Stimulated activated naive B cell treated with anti-CD40 and anti-IgM and Interleukin-4, amounts not matched to agents 10 μg/mL and 1 μg/mL and 100 μg/mL, for 72 hours (primary cell): ENCODE results near the gene TBX4.
"Not testable (repeated sequence)": the region's sequence is repeated elsewhere in the genome, so short reads cannot be mapped to it uniquely, and the experiment has no call there.

Experiments
- ATAC-seq, 2 donors: fragments of 150-1000 bp; cut with Tn5 transposase; replicated peaks; 2 replicates each; pipeline ENCODE4 v1.10.0; 2021; ENCODE audit warnings: moderate library complexity in 1 of 2
- DNase-seq: peaks from one replicate; pipeline ENCODE4 v3.0.0; 2021
- H3K27ac Mint-ChIP-seq: one replicate; pipeline ENCODE4 v1.8.0; 2022; ENCODE audit warnings: mild to moderate bottlenecking, mixed read lengths
- H3K27me3 Mint-ChIP-seq, 2 donors: one replicate each; pipeline ENCODE4 v1.8.0; 2022; ENCODE audit warnings: mixed read lengths in 2 of 2
- H3K36me3 Mint-ChIP-seq, 2 donors: one replicate each; pipeline ENCODE4 v1.8.0; 2022; ENCODE audit warnings: mixed read lengths in 2 of 2, mild to moderate bottlenecking in 1 of 2
- H3K4me1 Mint-ChIP-seq, 2 donors: one replicate each; pipeline ENCODE4 v1.8.0; 2022; ENCODE audit warnings: mixed read lengths in 2 of 2, mild to moderate bottlenecking in 1 of 2
- H3K4me3 Mint-ChIP-seq, 2 donors: one replicate each; pipeline ENCODE4 v1.8.0; 2022; ENCODE audit warnings: mild to moderate bottlenecking in 2 of 2, mixed read lengths in 2 of 2, moderate library complexity in 1 of 2
- H3K9me3 Mint-ChIP-seq, 2 donors: one replicate each; pipeline ENCODE4 v1.8.0; 2022; ENCODE audit warnings: mixed read lengths in 2 of 2, mild to moderate bottlenecking in 1 of 2

TBX4 gene

DNA sequence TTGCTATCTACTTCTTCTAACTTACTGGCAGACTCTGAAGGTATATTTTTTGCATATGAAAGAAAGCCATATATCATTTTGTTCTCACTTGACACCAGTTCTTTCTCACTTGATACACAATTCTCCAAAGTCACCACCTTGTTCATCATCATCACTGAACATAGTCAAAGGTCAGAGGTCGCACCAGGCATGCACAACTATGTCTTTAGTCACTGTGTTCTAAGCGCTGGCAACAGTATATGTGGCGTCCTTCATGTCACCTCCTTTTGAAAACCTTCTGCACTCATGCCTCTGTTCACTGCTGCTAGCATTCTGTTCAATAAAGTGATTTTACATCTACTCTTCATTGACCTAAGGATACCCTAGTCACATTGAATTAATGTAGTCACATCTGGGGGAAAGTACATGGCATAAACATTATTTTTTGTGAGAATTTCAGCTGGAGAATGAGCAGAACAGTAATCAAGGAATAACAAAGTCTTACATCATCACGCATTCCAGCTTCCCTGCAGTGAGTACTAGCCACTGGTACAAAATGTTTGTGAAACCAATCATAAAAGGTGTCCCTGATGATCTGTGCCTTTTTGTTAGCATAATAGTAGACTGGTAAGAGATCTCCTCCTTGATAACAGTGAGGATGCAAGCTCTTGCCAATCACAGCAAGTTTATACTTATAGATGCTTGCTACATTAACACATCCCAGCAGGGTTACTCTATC lies 20.5 kb upstream of the TBX4 start:
- Mint-ChIP-seq H3K27ac (no peak overlapping the region), H3K36me3 (no peaks in the 10 kb centered on the region), H3K4me3 (no peak overlapping the region), H3K4me1 (no peaks in the 10 kb centered on the region), H3K9me3 (peaks cover 0 to 11% of the 10 kb centered on the region in 2 donors), H3K27me3 (peaks cover 32 to 37% of the 10 kb centered on the region in 2 donors)
- ATAC-seq (no peak), DNase-seq (no peak)

GRCh38 chr17:61436273-61436672 lies 15.9 kb upstream of the TBX4 start:
- H3K27me3 Mint-ChIP-seq: peaks cover 54 to 63% of the 10 kb centered on the region in 2 donors

DNA sequence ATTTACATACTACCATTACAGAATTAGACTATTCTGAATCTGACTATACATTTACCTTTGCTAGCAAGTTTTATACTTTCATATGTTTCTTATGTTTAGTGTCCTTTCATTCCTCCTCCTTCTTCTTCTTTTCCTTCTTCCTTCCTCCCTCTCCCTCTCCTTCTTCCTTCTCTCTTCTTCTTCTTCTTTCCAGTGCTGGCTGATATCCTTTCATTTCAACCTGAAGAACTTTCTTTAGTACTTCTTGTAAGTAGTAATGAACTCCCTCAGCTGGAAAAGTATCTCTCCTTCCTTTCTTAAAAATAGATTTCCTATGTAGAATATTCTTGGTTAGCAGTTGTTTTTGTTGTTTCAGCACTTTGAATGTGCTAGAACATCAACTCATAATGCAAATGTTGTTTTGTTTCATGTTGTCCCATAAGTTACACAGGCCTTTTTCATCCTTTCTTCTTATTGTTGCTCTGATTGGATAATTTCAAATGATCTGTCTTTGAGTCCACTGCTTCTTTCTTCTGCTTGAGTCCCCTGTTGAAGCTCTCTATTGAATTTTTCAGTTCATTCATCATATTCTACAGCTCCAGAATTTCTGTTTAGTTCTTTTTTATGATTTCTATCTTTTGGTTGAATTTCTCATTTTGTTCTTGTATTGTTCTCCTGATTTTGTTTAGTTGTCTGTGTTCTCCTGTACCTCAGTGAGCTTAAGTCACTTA lies 15.1 kb upstream of the TBX4 start:
- Mint-ChIP-seq H3K27me3 (peaks cover 54 to 63% of the 10 kb centered on the region in 2 donors), H3K36me3 (peaks cover 3 to 10% of the 10 kb centered on the region in 2 donors), H3K4me3 (no peak overlapping the region), H3K27ac (no peak overlapping the region), H3K4me1 (peaks cover 0 to 3% of the 10 kb centered on the region in 2 donors), H3K9me3 (peaks cover 12 to 23% of the 10 kb centered on the region in 2 donors)
- ATAC-seq: no peak
- DNase-seq: no peak

More at GRCh38 chr17:61436273-61436672, 15.9 kb upstream of the TBX4 start:
- peaks cover 3 to 10% of the 10 kb centered on the region in 2 donors for H3K36me3 Mint-ChIP-seq
- H3K27ac Mint-ChIP-seq: no peak overlapping the region
- ATAC-seq (no peak), DNase-seq (no peak)
- H3K4me3 Mint-ChIP-seq: no peak overlapping the region
- peaks cover 0 to 3% of the 10 kb centered on the region in 2 donors for H3K4me1 Mint-ChIP-seq
- peaks cover 12 to 23% of the 10 kb centered on the region in 2 donors for H3K9me3 Mint-ChIP-seq

DNA sequence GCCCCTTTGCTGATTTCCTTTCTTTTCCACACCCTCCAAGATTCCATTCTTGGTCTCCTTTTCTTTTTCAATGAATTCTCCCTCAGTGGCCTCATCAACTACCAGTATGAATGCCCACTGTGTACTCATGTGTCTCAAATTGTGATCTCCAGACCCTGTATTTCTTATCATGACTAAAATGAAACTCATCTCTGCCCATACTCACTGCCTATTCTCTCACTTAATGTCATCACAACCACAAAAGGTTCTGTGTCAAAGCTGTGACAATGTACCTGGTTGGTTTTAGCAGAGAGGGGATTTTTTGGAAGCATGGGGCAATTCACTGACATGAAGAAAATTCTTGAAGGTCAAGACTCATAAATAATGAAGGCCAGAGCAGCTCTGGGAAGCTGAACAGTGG lies 11.5 kb upstream of the TBX4 start:
- no peak overlapping the region for H3K27ac Mint-ChIP-seq
- DNase-seq: no peak
- peaks cover 54 to 77% of the 10 kb centered on the region in 2 donors for H3K27me3 Mint-ChIP-seq
- H3K36me3 Mint-ChIP-seq: peaks cover 3 to 10% of the 10 kb centered on the region in 2 donors
- peak; percentile 84 to 96 for ATAC-seq
- H3K4me3 Mint-ChIP-seq: no peak overlapping the region
- H3K9me3 Mint-ChIP-seq: peaks cover 12 to 19% of the 10 kb centered on the region in 2 donors
- peaks cover 0 to 3% of the 10 kb centered on the region in 2 donors for H3K4me1 Mint-ChIP-seq

DNA sequence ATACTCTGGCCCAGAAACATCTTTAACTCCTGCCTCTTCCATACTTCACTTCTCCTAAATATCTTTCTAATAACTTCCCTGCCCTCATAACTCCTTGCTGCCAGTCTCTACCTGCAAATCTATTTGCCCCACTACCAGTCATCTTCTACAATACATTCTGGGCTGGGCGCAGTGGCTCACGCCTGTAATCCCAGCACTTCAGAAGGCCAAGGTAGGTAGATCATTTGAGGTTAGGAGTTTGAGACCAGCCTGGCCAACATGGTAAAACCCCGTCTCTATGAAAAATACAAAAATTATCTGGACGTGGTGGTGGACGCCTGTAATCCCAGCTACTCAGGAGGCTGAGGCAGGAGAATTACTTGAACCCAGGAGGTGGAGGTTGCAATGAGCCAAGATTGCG lies 10.7 kb upstream of the TBX4 start:
- H3K9me3 Mint-ChIP-seq: peaks cover 12 to 14% of the 10 kb centered on the region in 2 donors
- not testable (repeated sequence) for DNase-seq, ATAC-seq, H3K4me1 Mint-ChIP-seq, H3K4me3 Mint-ChIP-seq, H3K27ac Mint-ChIP-seq
- peaks cover 58 to 81% of the 10 kb centered on the region in 2 donors for H3K27me3 Mint-ChIP-seq
- H3K36me3 Mint-ChIP-seq: peaks cover 3 to 10% of the 10 kb centered on the region in 2 donors

GRCh38 chr17:61442136-61442775 lies 10.0 kb upstream of the TBX4 start:
- peaks cover 60 to 83% of the 10 kb centered on the region in 2 donors for H3K27me3 Mint-ChIP-seq
- no peak overlapping the region for H3K27ac Mint-ChIP-seq
- no peak overlapping the region for H3K4me3 Mint-ChIP-seq
- peaks cover 7 to 10% of the 10 kb centered on the region in 2 donors for H3K9me3 Mint-ChIP-seq
- ATAC-seq: no peak
- H3K4me1 Mint-ChIP-seq: peaks cover 0 to 3% of the 10 kb centered on the region in 2 donors
- no peak for DNase-seq
- peaks cover 3 to 7% of the 10 kb centered on the region in 2 donors for H3K36me3 Mint-ChIP-seq

DNA sequence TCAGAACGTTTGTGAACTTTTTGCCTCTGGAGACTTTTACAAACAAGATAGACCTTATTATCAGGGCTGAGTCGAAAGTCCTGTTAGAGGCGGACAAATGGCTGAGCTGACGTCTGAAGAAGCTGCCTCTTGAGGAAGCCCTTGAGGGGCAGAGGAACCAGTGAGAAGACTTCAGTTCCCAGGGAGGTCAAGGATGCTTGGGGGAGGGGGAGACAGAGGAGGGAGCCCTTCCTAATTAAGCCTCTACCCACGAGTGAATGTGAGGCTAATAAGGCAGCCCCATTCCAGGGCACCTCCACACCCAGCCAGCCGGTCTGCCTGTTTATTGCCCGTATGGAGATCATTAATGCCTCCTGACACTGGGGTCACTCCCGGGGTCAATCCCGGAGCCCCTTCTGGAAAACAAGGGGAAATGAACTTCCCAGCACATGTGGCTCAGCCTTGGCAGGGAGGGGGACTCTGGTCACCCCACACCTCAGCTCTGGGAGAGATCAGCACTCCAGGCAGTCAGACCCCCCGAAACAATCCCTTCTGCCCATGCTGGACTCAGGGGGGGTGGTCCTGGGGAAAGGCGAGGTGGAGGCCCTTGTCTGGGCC lies 9.2 kb upstream of the TBX4 start:
- Mint-ChIP-seq H3K4me1 (peaks cover 0 to 3% of the 10 kb centered on the region in 2 donors), H3K27me3 (peaks cover 54 to 80% of the 10 kb centered on the region in 2 donors), H3K27ac (no peak overlapping the region), H3K36me3 (peaks cover 3% of the 10 kb centered on the region in 2 donors), H3K4me3 (no peak overlapping the region), H3K9me3 (peaks cover 3 to 6% of the 10 kb centered on the region in 2 donors)
- DNase-seq: no peak
- ATAC-seq: no peak

GRCh38 chr17:61443475-61443882 lies 8.7 kb upstream of the TBX4 start:
- peaks cover 0 to 3% of the 10 kb centered on the region in 2 donors for H3K4me1 Mint-ChIP-seq
- no peak overlapping the region for H3K4me3 Mint-ChIP-seq
- ATAC-seq (no peak), DNase-seq (no peak)
- H3K9me3 Mint-ChIP-seq: peaks cover 3 to 5% of the 10 kb centered on the region in 2 donors
- H3K27ac Mint-ChIP-seq: no peak overlapping the region
- peaks cover 3% of the 10 kb centered on the region in 2 donors for H3K36me3 Mint-ChIP-seq
- H3K27me3 Mint-ChIP-seq: peaks cover 52 to 75% of the 10 kb centered on the region in 2 donors

DNA sequence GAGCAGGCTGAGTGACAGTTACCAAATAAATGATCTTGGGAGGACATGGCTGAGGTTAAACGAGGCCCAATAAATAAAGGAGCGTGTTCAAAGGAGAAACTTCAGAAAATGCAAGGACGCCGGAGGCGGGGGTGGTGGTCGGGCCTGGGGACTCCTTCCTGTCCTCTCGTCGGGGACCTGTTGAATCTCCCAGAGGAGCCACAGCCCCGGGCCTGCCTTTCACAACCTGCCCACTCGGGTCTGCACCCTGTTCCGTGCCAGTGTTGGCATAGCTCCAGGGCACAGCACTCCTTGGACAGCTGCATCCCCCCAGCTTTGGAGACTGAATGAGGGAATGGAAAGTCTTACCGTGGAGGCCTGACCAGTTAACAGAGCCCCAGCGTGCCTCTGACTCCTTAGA lies 8.1 kb upstream of the TBX4 start:
- H3K27ac Mint-ChIP-seq: no peak overlapping the region
- H3K36me3 Mint-ChIP-seq: peaks cover 1 to 3% of the 10 kb centered on the region in 2 donors
- peaks cover 1 to 4% of the 10 kb centered on the region in 2 donors for H3K9me3 Mint-ChIP-seq
- no peak overlapping the region for H3K4me3 Mint-ChIP-seq
- peaks cover 49 to 72% of the 10 kb centered on the region in 2 donors for H3K27me3 Mint-ChIP-seq
- DNase-seq (no peak), ATAC-seq (no peak)
- peaks cover 0 to 3% of the 10 kb centered on the region in 2 donors for H3K4me1 Mint-ChIP-seq

DNA sequence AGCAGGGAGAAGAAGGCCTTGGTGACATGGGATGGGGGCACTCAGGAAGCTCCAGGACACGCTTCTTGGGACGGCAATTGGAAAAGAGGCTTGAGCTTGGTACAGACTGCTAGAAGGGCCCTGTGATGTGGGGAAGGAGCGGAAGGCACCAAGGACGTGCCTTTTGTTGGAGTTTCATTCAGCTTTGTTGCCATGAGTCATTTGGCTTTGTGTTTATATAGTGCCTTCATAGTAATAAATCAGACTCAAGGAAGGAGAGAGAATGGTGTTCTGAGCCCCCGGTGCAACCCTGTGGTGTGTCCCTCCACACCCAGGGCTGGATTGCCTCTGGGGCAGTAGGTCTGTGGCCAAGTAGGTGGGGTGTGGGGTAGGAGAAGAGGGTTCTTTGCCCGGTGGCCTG lies 7.4 kb upstream of the TBX4 start:
- ATAC-seq (no peak), DNase-seq (no peak)
- Mint-ChIP-seq H3K4me1 (peaks cover 0 to 3% of the 10 kb centered on the region in 2 donors), H3K4me3 (no peak overlapping the region), H3K27me3 (peaks cover 45 to 73% of the 10 kb centered on the region in 2 donors), H3K9me3 (peaks cover 0 to 4% of the 10 kb centered on the region in 2 donors), H3K27ac (no peak overlapping the region), H3K36me3 (peaks cover 0 to 2% of the 10 kb centered on the region in 2 donors)

GRCh38 chr17:61447358-61447757 lies 4.9 kb upstream of the TBX4 start:
- ATAC-seq: no peak
- Mint-ChIP-seq H3K4me3 (no peak overlapping the region), H3K9me3 (no peaks in the 10 kb centered on the region), H3K27me3 (peaks cover 44 to 74% of the 10 kb centered on the region in 2 donors), H3K36me3 (peaks cover 0 to 3% of the 10 kb centered on the region in 2 donors), H3K27ac (no peak overlapping the region), H3K4me1 (peaks cover 3 to 9% of the 10 kb centered on the region in 2 donors)
- DNase-seq: no peak

DNA sequence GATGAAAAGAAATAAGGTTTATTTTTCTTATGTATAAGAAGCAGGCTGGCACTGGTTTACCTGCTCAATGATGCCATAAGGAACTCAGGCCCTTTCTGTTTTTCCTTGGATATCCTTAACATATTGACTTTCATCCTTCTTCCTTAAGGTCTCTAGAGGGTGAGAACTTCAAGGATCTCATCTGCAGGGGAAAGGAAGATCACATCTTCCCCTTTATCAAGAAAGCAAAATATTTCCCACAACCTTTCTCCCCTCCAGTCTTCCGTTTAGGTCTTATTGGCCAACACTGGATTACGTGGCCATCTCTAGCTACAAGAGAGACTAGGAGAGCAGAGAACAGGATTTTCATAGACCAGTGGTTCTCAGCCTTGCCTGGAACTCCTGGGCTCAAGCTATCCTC lies 4.2 kb upstream of the TBX4 start:
- no peak overlapping the region for H3K4me3 Mint-ChIP-seq
- H3K9me3 Mint-ChIP-seq: no peaks in the 10 kb centered on the region
- H3K4me1 Mint-ChIP-seq: peaks cover 6 to 14% of the 10 kb centered on the region in 2 donors
- peaks cover 0 to 3% of the 10 kb centered on the region in 2 donors for H3K36me3 Mint-ChIP-seq
- no peak for ATAC-seq
- DNase-seq: no peak
- peaks cover 47 to 73% of the 10 kb centered on the region in 2 donors for H3K27me3 Mint-ChIP-seq
- H3K27ac Mint-ChIP-seq: no peak overlapping the region

- H3K27ac Mint-ChIP-seq, H3K36me3 Mint-ChIP-seq, DNase-seq, H3K4me3 Mint-ChIP-seq, H3K9me3 Mint-ChIP-seq, ATAC-seq: not testable (repeated sequence)
- H3K27me3 Mint-ChIP-seq: peaks cover 51 to 78% of the 10 kb centered on the region in 2 donors
- peaks cover 11 to 21% of the 10 kb centered on the region in 2 donors for H3K4me1 Mint-ChIP-seq
Observed at GRCh38 chr17:61449140-61449539, 3.1 kb upstream of the TBX4 start.
